NCI-H1436 treated with DMSO at 0.1 percent for 48 hours (cell line): ENCODE data around the gene ADAM11.

Experiments used
- DNase-seq: peaks from one replicate; lab custom pipeline; 2025; lab: John Stamatoyannopoulos, UW

ADAM11 gene

GRCh38 chr17:44757045-44757917 is 1.5 kb upstream of the ADAM11 start:
- no peak for DNase-seq

GRCh38 chr17:44757918-44758413 is 822 bp upstream of the ADAM11 start:
- no peak for DNase-seq

GRCh38 chr17:44759086-44759915 is 513 bp downstream of the ADAM11 start:
- no peak for DNase-seq

- no peak for DNase-seq
Observed at GRCh38 chr17:44759916-44760243, 1.1 kb downstream of the ADAM11 start.

GRCh38 chr17:44760474-44761308 is 1.9 kb downstream of the ADAM11 start:
- no peak for DNase-seq

- no peak for DNase-seq
Observed at GRCh38 chr17:44761932-44762810, 3.4 kb downstream of the ADAM11 start.

- DNase-seq, result no peak
Observed at GRCh38 chr17:44763170-44763569, 4.4 kb downstream of the ADAM11 start.

- no peak for DNase-seq
Observed at GRCh38 chr17:44765965-44766364, 7.2 kb downstream of the ADAM11 start.

- DNase-seq, result no peak
Observed at GRCh38 chr17:44766409-44767038, 7.7 kb downstream of the ADAM11 start.

GRCh38 chr17:44767493-44767892 is 8.7 kb downstream of the ADAM11 start:
- no peak for DNase-seq

GRCh38 chr17:44768505-44769142 is 9.8 kb downstream of the ADAM11 start:
- DNase-seq, result no peak

- DNase-seq, result no peak
Observed at GRCh38 chr17:44769230-44769629, 10.4 kb downstream of the ADAM11 start.

- DNase-seq, result no peak
Observed at GRCh38 chr17:44769647-44770084, 10.9 kb downstream of the ADAM11 start.

- DNase-seq, result no peak
Observed at GRCh38 chr17:44770166-44770925, 11.6 kb downstream of the ADAM11 start.

GRCh38 chr17:44772308-44773045 is 13.7 kb downstream of the ADAM11 start:
- DNase-seq, result no peak

- no peak for DNase-seq
Observed at GRCh38 chr17:44773140-44773539, 14.4 kb downstream of the ADAM11 start.

GRCh38 chr17:44774271-44775135 is 15.7 kb downstream of the ADAM11 start:
- DNase-seq, result peak; percentile 17
